Epithelial cell of esophagus (primary cell): ENCODE results near the gene ADARB2.
"Not testable (repeated sequence)": the region's sequence is repeated elsewhere in the genome, so short reads cannot be mapped to it uniquely, and the experiment has no call there.

Experiments
- DNase-seq: peaks from one replicate; pipeline ENCODE4 v3.0.0; 2010; ENCODE audit warnings: low read depth
- H3K4me3 ChIP-seq: 2 replicates; pipeline ENCODE4 v1.5.1; 2011; ENCODE audit warnings: mild to moderate bottlenecking, low read length, control low read depth
- CTCF ChIP-seq: IDR thresholded peaks from 2 replicates; pipeline ENCODE4 v1.5.1; 2011; ENCODE audit warnings: low read depth, mild to moderate bottlenecking, low read length, control low read depth, inconsistent platforms; ENCODE audit not compliant: insufficient read depth; ENCODE audit errors: missing control alignments

ADARB2 gene

GRCh38 chr10:1227510-1228402 is 509.6 kb downstream of the ADARB2 start:
- peak; percentile 16 for TF ChIP-seq CTCF
- no peak for DNase-seq
- no peak overlapping the region for H3K4me3 ChIP-seq

- not testable (repeated sequence) for DNase-seq, H3K4me3 ChIP-seq
Observed at GRCh38 chr10:1226907-1227306, 510.4 kb downstream of the ADARB2 start.

GRCh38 chr10:1219874-1220273 is 517.5 kb downstream of the ADARB2 start:
- not testable (repeated sequence) for DNase-seq, H3K4me3 ChIP-seq

GRCh38 chr10:1217661-1218060 is 519.7 kb downstream of the ADARB2 start:
- no peak overlapping the region for H3K4me3 ChIP-seq
- no peak for TF ChIP-seq CTCF
- DNase-seq, result no peak

GRCh38 chr10:1217237-1217587 is 520.1 kb downstream of the ADARB2 start:
- DNase-seq, result no peak
- no peak for TF ChIP-seq CTCF
- H3K4me3 ChIP-seq, result no peak overlapping the region

- no peak for TF ChIP-seq CTCF
- no peak for DNase-seq
- H3K4me3 ChIP-seq, result no peak overlapping the region
Observed at GRCh38 chr10:1216574-1217236, 520.6 kb downstream of the ADARB2 start.

GRCh38 chr10:1215862-1216573 is 521.3 kb downstream of the ADARB2 start:
- no peak for TF ChIP-seq CTCF
- DNase-seq, result no peak
- H3K4me3 ChIP-seq, result no peak overlapping the region
